Retinal pigment epithelial cell (primary cell): ENCODE results near the gene ZNF592.
A peak's percentile ranks its signal among the peaks of the same experiment; 100 is the strongest.
"Not testable (repeated sequence)": the region's sequence is repeated elsewhere in the genome, so short reads cannot be mapped to it uniquely, and the experiment has no call there.

Source experiments
- DNase-seq: peaks from one replicate; pipeline ENCODE4 v3.0.0-alpha.2; 2010; ENCODE audit warnings: low read depth
- H3K4me3 ChIP-seq: 2 replicates; pipeline ENCODE4 v1.5.1; 2011; ENCODE audit warnings: mild to moderate bottlenecking, low read length, control low read depth, moderate library complexity
- TF ChIP-seq, protein P1 (sequence below): conservative IDR thresholded peaks from 2 replicates; pipeline ENCODE4 v1.5.1; 2011; ENCODE audit warnings: low read depth, low read length, control low read depth, inconsistent platforms

ZNF592 gene

DNA sequence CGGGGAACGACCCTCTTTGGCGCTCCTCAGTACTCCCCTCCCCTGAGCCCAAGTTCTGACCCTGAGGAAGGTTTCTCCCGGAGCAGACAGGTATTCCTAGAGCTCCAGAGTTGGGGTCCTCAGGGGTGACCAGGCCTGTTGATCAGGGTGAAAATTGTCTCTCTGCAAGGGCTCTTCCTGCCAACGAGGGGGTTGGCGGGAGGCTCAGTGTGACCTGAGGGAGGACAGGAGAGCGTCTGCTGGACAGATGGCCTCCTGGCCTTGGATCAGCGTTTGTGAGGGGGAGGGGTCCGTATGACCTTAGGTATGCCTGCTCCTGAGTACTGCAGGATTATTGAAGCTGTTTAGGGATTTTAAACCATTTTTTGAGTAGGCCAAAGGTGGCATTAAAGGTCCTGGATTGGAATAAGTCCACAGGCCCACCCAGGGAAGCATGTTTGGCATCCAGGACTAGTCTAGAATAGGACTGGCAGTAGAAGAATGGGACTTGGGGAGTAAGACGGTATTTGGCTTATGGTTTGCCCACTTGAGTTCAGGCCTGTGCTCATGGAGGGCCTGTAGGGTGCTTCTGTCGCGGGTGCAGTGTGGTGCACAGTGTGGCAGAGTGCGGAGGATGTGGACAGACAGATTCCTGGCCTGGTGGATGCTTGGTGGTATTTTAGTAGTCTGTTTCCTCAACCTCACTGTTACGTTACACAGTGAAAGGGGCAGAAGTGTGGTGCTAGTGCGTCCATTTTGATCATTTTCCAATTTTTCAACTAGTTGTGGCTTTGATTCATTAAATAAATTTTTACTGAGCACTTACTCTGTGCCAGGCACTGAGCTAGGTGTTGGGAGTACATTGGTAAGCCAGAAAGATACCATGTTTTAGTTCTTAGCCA lies 959 bp downstream of the ZNF592 start:
- DNase-seq, result no peak
- TF ChIP-seq, protein P1, sequence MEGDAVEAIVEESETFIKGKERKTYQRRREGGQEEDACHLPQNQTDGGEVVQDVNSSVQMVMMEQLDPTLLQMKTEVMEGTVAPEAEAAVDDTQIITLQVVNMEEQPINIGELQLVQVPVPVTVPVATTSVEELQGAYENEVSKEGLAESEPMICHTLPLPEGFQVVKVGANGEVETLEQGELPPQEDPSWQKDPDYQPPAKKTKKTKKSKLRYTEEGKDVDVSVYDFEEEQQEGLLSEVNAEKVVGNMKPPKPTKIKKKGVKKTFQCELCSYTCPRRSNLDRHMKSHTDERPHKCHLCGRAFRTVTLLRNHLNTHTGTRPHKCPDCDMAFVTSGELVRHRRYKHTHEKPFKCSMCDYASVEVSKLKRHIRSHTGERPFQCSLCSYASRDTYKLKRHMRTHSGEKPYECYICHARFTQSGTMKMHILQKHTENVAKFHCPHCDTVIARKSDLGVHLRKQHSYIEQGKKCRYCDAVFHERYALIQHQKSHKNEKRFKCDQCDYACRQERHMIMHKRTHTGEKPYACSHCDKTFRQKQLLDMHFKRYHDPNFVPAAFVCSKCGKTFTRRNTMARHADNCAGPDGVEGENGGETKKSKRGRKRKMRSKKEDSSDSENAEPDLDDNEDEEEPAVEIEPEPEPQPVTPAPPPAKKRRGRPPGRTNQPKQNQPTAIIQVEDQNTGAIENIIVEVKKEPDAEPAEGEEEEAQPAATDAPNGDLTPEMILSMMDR, result peak; percentile 1
- H3K4me3 ChIP-seq, result peak overlapping the region; percentile 90

DNA sequence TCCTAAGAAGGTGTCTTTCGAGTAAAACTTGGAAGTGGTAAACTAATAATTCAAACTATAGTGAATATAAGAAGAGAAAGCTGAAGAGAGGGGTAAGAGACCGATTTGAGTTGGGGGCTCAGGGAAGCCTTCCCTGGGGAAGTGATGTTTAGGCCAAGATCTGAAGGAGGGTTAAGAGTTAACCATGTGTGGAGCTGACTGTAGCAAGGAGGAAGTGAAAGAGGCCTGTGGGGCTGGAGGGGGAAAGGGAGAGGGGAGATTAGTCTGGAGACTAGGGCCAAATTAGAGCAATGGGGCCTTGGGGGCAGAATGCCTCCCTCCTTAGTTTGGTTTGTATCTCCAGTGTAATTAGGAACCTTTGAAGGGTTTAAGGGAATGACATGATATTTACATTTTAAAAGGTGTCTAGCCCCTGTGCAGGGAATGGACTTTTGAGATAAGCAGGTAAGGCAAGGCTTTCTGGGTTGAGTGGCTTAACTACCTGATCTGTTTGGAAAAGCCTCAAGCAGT lies 2.2 kb downstream of the ZNF592 start:
- TF ChIP-seq, protein P1, result no peak
- H3K4me3 ChIP-seq, result no peak overlapping the region
- no peak for DNase-seq

DNA sequence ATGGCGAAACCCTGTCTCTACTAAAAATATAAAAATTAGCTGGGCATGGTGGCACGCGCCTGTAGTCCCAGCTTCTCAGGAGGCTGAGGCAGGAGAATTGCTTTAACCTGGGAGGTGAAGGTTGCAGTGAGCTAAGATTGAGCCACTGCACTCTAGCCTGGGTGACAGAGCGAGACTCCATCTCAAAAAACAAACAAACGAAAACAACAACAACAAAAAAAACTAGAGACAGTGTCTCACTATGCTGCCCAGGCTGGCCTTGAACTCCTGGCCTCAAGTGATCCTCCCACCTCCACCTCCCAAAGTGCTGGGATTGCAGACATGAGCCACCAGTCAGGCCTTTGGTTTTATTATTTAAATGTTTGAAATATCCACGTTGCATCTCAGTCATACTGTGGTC lies 3.3 kb downstream of the ZNF592 start:
- not testable (repeated sequence) for H3K4me3 ChIP-seq, DNase-seq

DNA sequence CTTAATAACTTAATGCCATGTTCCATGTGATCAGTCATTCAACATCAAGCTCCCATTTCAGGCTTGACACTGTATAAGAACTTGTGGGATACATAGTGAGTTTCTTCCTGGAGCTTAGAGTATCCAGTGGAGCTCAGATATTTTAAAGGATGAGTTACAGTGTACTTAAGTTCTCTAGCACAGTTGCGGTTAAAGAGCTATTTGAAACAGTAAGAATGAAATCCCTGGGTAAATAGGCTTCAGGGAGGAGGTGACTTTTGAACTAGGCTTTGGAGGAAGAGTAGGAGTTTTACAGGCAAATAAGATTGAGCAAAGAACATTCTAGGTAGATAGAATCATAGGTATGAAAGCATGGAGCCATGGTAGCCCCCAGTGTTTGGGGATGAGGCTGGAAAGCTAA lies 3.8 kb downstream of the ZNF592 start:
- TF ChIP-seq, protein P1, result no peak
- DNase-seq, result no peak
- H3K4me3 ChIP-seq, result no peak overlapping the region

DNA sequence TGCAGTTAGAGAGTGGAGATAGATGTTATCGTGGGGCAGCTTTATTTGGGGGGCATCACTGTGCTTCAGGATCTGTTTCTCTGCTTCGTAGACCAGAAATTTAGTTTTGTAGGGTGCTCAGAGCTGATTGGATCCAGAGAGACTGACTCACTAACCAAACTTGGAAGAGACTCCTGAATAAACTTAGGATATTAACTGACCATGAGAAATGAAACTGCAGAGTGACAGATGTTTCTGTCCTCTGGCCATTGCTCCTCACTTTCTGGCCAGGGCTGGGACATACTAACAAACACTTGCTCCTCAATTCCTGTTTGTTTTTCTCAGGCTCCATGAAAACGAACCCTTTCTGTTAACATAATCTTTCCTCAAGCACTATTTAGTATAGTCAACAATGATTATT lies 4.3 kb downstream of the ZNF592 start:
- no peak for DNase-seq
- TF ChIP-seq, protein P1, result no peak
- no peak overlapping the region for H3K4me3 ChIP-seq

DNA sequence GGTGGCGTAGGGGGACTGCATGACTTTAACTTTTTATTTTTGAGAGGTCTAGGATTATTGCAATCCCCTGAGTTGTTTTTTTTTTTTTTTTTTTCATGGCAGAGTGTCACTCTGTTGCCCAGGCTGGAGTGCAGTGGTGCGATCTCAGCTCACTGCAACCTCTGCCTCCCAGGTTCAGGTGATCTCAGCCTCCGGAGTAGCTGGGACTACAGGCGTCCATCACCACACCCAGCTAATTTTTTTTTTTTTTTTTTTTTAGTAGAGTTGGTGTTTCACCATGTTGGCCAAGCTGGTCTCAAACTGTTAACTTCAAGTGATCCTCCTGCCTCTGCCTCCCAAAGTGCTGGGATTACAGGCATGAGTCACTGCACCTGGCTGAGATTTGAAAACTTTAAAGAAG lies 6.5 kb downstream of the ZNF592 start:
- DNase-seq, H3K4me3 ChIP-seq: not testable (repeated sequence)

DNA sequence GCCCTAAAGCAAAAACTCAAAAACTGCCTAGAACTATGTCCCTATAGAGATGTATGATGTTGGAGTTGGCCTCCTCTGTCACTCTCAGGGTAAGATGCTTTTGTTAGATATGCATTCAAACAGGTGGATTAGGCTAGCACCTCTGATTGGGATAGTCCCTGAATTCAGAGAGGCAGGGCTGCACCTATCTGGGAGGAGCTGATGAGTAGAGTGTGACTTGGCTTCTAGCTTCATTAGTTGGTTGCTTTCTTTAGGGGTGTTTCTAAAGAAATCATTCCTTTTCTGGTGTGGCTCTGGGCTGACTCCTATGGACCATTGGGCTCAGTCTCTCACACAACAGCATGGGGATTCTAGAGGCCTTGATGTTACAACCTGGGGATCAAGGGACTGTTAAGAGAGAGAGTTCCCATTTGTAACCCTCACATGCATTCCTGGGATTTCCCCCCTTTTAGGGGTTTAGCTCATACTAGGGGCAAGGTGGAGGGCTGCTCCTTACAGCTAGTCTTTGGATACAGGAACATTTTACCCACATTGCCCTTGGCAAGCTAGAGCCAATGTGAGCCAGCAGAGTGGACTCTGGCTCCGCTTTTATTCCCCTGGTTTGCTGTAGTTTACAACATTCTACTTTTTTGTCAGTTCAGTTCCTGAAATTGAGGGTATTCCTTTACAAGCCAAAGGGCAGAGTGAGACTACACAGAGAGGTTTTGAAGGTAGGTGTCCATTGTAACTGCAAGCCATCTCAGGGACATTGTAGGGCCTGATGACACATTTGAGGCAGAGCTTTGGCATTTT lies 7.5 kb downstream of the ZNF592 start:
- TF ChIP-seq, protein P1, result no peak
- H3K4me3 ChIP-seq, result no peak overlapping the region
- DNase-seq, result no peak

DNA sequence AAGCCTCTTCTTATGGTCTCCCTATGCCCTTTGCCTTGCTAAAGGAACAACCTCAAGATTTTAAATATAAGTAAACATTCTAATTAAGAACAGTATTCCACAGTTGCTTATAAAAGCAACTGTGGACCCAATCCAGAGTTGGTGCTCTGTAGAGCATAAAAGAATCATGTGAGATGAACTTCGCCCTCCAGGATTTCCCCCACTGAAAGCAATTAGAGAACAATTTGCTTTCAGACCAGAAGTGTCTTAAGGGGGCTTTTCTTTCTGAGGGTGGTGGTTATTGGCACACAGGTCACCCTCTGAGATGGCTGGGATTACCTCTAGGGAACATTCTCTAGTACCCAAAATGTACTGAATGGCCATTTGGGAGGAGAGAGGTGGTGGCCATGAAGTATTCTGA lies 10.6 kb downstream of the ZNF592 start:
- no peak overlapping the region for H3K4me3 ChIP-seq
- no peak for DNase-seq
- TF ChIP-seq, protein P1, result no peak
